ENCODE measurements around the gene LPIN2. TPM values are rescaled to one million over a fixed set of nuclear protein-coding genes. Genes with fewer than 3 reads are reported as not detected.

LPIN2 gene
- total RNA-seq, 1 donor from 2014 or later, result 92.8 TPM

- intact Hi-C loops (cut with micrococcal nuclease), result loop anchor here (5.0 to 10.0 kb wide), 2 partner anchors 307 to 390 kb away; partner anchors contain the start of genes METTL4, NDC80 and SMCHD1
Measured at GRCh38 chr18:2964361-2965010, 48.5 kb downstream of the LPIN2 start.

Other genes starting within 250 kb of the LPIN2 start
- 23.5 and 25.3 TPM in 2 replicates for gene EMILIN2, start 166.1 kb downstream of the LPIN2 start, total RNA-seq
- gene MYOM1, start 206.8 kb upstream of the LPIN2 start, total RNA-seq, result 1.0 and 1.6 TPM in 2 replicates
- 692 and 694 TPM in 2 replicates for gene MYL12A, start 234.7 kb upstream of the LPIN2 start, total RNA-seq
- 305 and 314 TPM in 2 replicates for gene MYL12B, start 249.0 kb upstream of the LPIN2 start, total RNA-seq

All from T-helper 1 cell treated with Interleukin-12 subunit alpha and Interleukin-12 subunit beta and Interleukin-4 antibody, amounts not matched to agents 30 ng/mL and 1 ng/mL, for 36 hours (primary cell).